ENCODE results near the gene PLEKHA5. TPM values are rescaled to one million over a fixed set of nuclear protein-coding genes. Genes with fewer than 3 reads are reported as not detected.

Gene PLEKHA5
- total RNA-seq, 1 donor from 2014 or later = 30.2 TPM

DNA sequence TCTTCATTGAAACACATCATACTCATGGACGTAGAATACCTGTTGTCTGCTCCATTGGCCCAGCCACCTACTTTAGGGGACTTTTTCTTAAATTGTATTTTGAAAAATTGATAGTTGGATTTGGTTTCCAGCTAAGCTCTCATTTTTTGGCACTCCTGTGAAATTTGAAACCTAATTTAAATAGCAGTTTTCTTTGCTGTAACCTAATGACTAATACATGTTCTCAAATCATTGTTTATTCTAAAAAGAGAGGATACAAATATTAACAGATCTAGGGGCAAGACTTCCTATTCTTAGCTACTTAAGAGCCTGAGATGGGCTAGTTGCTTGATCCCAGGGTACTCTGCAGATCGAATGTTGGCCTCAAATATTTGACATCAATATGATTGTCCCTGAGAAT lies 78.9 kb downstream of the PLEKHA5 start:
- Mint-ChIP-seq H3K36me3 (ENCODE audit: low read depth, unreplicated experiment) (peaks cover 11% of the 10 kb centered on the region), H3K4me1 (ENCODE audit: unreplicated experiment) (peaks cover 11% of the 10 kb centered on the region), H3K27ac (ENCODE audit: unreplicated experiment) (no peak overlapping the region), H3K27me3 (ENCODE audit: unreplicated experiment) (no peaks in the 10 kb centered on the region), H3K9me3 (ENCODE audit: unreplicated experiment) (no peaks in the 10 kb centered on the region), H3K4me3 (ENCODE audit: unreplicated experiment) (peak overlapping the region; percentile 1)
- DNase-seq (ENCODE audit: low spot score) = no peak
- TF ChIP-seq, protein P1, sequence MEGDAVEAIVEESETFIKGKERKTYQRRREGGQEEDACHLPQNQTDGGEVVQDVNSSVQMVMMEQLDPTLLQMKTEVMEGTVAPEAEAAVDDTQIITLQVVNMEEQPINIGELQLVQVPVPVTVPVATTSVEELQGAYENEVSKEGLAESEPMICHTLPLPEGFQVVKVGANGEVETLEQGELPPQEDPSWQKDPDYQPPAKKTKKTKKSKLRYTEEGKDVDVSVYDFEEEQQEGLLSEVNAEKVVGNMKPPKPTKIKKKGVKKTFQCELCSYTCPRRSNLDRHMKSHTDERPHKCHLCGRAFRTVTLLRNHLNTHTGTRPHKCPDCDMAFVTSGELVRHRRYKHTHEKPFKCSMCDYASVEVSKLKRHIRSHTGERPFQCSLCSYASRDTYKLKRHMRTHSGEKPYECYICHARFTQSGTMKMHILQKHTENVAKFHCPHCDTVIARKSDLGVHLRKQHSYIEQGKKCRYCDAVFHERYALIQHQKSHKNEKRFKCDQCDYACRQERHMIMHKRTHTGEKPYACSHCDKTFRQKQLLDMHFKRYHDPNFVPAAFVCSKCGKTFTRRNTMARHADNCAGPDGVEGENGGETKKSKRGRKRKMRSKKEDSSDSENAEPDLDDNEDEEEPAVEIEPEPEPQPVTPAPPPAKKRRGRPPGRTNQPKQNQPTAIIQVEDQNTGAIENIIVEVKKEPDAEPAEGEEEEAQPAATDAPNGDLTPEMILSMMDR (IDR thresholded peaks at IDR 0.05; ENCODE audit: unreplicated experiment) = no peak

DNA sequence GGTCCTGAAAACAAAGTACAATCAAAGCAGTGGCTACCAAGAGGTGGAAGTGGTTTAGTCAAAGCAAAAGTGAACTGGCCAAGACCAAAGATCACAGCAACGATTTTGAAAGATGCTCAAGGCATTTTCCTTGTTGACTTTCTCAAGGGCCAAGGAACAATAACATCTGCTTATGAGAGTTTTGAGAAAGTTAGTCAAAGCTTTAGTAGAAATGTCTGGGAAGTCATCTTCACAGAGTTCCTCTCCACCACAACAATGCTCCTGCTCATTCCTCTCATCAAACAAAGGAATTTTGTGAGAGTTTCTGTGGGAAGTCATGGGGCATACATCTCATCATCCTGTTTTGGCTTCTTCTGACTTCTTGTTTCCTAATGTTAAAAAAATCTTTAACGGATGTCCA lies 80.1 kb downstream of the PLEKHA5 start:
- TF ChIP-seq, protein P1 (IDR thresholded peaks at IDR 0.05; ENCODE audit: unreplicated experiment) = no peak
- Mint-ChIP-seq H3K9me3 (ENCODE audit: unreplicated experiment) (no peaks in the 10 kb centered on the region), H3K27ac (ENCODE audit: unreplicated experiment) (no peak overlapping the region), H3K27me3 (ENCODE audit: unreplicated experiment) (no peaks in the 10 kb centered on the region), H3K4me1 (ENCODE audit: unreplicated experiment) (peaks cover 4% of the 10 kb centered on the region), H3K36me3 (ENCODE audit: low read depth, unreplicated experiment) (peaks cover 11% of the 10 kb centered on the region), H3K4me3 (ENCODE audit: unreplicated experiment) (no peak overlapping the region)
- no peak for DNase-seq (ENCODE audit: low spot score)

DNA sequence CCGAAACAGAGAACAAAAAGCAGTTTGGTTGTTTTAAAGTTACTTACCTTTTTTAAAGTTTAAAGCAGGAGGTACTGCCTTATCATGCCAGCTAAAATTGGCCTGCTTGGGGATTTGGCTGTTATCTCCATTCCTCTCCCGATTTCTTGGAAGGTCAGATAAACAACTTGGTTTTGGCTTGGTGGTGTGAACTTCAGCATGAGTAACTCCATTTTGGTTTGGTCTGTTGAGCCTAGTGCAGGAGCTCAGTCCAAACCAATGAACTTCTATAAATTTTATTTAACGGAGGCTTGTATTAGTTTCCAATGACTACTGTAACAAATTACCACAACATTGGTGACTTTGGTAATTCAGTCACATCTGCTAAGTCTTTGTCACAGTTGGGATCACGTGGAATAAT lies 82.3 kb downstream of the PLEKHA5 start:
- H3K4me1 Mint-ChIP-seq (ENCODE audit: unreplicated experiment) = no peaks in the 10 kb centered on the region
- no peaks in the 10 kb centered on the region for H3K27me3 Mint-ChIP-seq (ENCODE audit: unreplicated experiment)
- H3K4me3 Mint-ChIP-seq (ENCODE audit: unreplicated experiment) = no peak overlapping the region
- H3K9me3 Mint-ChIP-seq (ENCODE audit: unreplicated experiment) = no peaks in the 10 kb centered on the region
- no peak overlapping the region for H3K27ac Mint-ChIP-seq (ENCODE audit: unreplicated experiment)
- DNase-seq (ENCODE audit: low spot score) = no peak
- TF ChIP-seq, protein P1 (IDR thresholded peaks at IDR 0.05; ENCODE audit: unreplicated experiment) = no peak
- peaks cover 11% of the 10 kb centered on the region for H3K36me3 Mint-ChIP-seq (ENCODE audit: low read depth, unreplicated experiment)

DNA sequence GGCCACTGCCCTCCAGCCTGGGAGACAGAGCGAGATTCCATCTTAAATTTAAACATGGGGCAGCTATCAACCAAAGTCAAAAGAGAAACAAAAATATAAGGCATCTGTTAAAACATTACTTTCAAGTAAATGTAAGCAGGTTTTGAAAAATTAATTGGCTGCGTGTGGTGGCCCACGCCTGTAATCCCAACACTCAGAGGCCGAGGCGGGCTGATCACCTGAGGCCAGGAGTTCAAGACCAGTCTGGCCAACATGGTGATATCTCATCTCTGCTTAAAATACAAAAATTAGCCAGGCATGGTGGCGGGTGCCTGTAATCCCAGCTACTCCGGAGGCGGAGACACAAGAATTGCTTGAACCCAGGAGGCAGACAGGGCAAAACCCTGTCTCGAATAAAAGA lies 82.7 kb downstream of the PLEKHA5 start:
- Mint-ChIP-seq H3K27me3 (ENCODE audit: unreplicated experiment) (no peaks in the 10 kb centered on the region), H3K4me3 (ENCODE audit: unreplicated experiment) (no peak overlapping the region), H3K27ac (ENCODE audit: unreplicated experiment) (no peak overlapping the region), H3K9me3 (ENCODE audit: unreplicated experiment) (no peaks in the 10 kb centered on the region), H3K36me3 (ENCODE audit: low read depth, unreplicated experiment) (peaks cover 11% of the 10 kb centered on the region), H3K4me1 (ENCODE audit: unreplicated experiment) (no peaks in the 10 kb centered on the region)
- TF ChIP-seq, protein P1 (IDR thresholded peaks at IDR 0.05; ENCODE audit: unreplicated experiment) = no peak
- DNase-seq (ENCODE audit: low spot score) = no peak

DNA sequence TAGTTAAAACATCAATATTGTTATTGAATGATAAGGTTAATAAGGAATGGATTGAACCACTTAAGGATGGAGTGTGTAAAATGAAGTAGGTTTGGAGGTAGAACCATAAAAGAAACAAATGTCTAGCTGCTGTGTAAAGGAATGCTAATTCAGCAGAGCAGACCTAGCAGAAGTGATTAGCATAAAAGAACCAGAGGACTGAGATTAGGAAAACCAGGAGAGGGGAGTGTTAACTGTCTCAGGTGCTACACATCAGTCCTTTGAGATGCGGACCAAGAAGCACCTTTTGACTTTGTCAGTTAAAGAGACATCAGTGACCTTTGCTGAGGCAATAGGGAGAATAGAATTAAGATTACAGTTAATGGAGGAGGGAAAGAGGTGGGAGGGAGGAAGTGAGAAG lies 84.5 kb downstream of the PLEKHA5 start:
- no peaks in the 10 kb centered on the region for H3K27me3 Mint-ChIP-seq (ENCODE audit: unreplicated experiment)

More for the DNA sequence above, 84.5 kb downstream of the PLEKHA5 start:
- no peak for DNase-seq (ENCODE audit: low spot score)
- Mint-ChIP-seq H3K9me3 (ENCODE audit: unreplicated experiment) (no peaks in the 10 kb centered on the region), H3K27ac (ENCODE audit: unreplicated experiment) (no peak overlapping the region), H3K4me1 (ENCODE audit: unreplicated experiment) (no peaks in the 10 kb centered on the region), H3K4me3 (ENCODE audit: unreplicated experiment) (no peak overlapping the region), H3K36me3 (ENCODE audit: low read depth, unreplicated experiment) (peaks cover 5% of the 10 kb centered on the region)
- TF ChIP-seq, protein P1 (IDR thresholded peaks at IDR 0.05; ENCODE audit: unreplicated experiment) = no peak

Measured in endothelial cell (in vitro differentiated cells).